Endothelial cell of umbilical vein (primary cell): Measurements from ENCODE around the gene PRDM10. TPM values are rescaled to one million over a fixed set of nuclear protein-coding genes. Genes with fewer than 3 reads are reported as not detected.

ENCODE experiments used
- BruUV-seq: library from RNA; stranded (reverse); fragments of 400-500 nt; replicated peaks from 2 replicates; lab custom pipeline; 2021; lab: Mats Ljungman, UMichigan
- CTCF ChIA-PET: fragments of 300-600, 350-600 bp; sonication (Branson Sonifier 250); formaldehyde crosslinking; loops from one replicate; lab custom pipeline; 2021; ENCODE audit warnings: antibody characterized with exemption, inconsistent platforms; lab: Charles Lee
- POLR2A ChIA-PET: fragments of 300-600, 350-600 bp; sonication (Branson Sonifier 250); formaldehyde crosslinking; loops from one replicate; lab custom pipeline; 2021; ENCODE audit warnings: antibody characterized with exemption, inconsistent platforms; lab: Charles Lee
- DNase-seq: peaks from one replicate; pipeline ENCODE4 v3.0.0-alpha.2; 2011; ENCODE audit warnings: low read depth, low spot score
- FAIRE-seq: peaks from 2 replicates; lab custom pipeline; 2011; peaks lifted over from hg19 to GRCh38; lab: Jason Lieb, UNC
- H2AFZ ChIP-seq: 2 replicates; pipeline ENCODE4 v1.6.0; 2012; ENCODE audit warnings: low read depth, low read length, control low read depth, inconsistent platforms
- H3K27ac ChIP-seq: 2 replicates; pipeline ENCODE4 v1.5.1; 2011; ENCODE audit warnings: low read depth, mild to moderate bottlenecking, control low read depth, low read length, moderate library complexity; ENCODE audit not compliant: insufficient read depth
- H3K27me3 ChIP-seq, 2 experiments: 2 replicates each; pipeline versions ENCODE4 v1.6.0 to v1.6.1; 2011; ENCODE audit warnings: low read length in 2 of 2, mixed read lengths in 1 of 2; ENCODE audit not compliant: control insufficient read depth in 2 of 2, insufficient read depth in 2 of 2
- H3K36me3 ChIP-seq, 2 experiments: 2 replicates in 1 of 2; 3 replicates in 1 of 2; pipeline ENCODE4 v1.5.1; 2011; ENCODE audit warnings: low read length in 2 of 2, mild to moderate bottlenecking in 1 of 2, moderate library complexity in 1 of 2; ENCODE audit not compliant: control insufficient read depth in 2 of 2, insufficient read depth in 2 of 2; ENCODE audit errors: extremely low read depth in 1 of 2
- H3K4me1 ChIP-seq: 3 replicates; pipeline ENCODE4 v1.5.1; 2011; ENCODE audit warnings: mild to moderate bottlenecking, low read length; ENCODE audit not compliant: control insufficient read depth, insufficient read depth; ENCODE audit errors: extremely low read depth
- H3K4me2 ChIP-seq: 2 replicates; pipeline ENCODE4 v1.6.1; 2011; ENCODE audit warnings: low read length, control low read depth, mixed read lengths; ENCODE audit not compliant: insufficient read depth
- H3K4me3 ChIP-seq, 3 experiments: fragments of 200-600 bp in 1 of 3; sonication (generic), shearing (Covaris generic) in 1 of 3; replicated peaks in 1 of 3; 2 replicates each; pipeline ENCODE4 v1.5.1; 2011 to 2016; ENCODE audit warnings: control low read depth in 3 of 3, low read length in 3 of 3, mild to moderate bottlenecking in 2 of 3, inconsistent platforms in 1 of 3, low read depth in 1 of 3, moderate library complexity in 1 of 3; ENCODE audit not compliant: insufficient read depth in 1 of 3
- H3K79me2 ChIP-seq: 2 replicates; pipeline ENCODE4 v1.6.0; 2012; ENCODE audit warnings: low read length, inconsistent platforms; ENCODE audit not compliant: control insufficient read depth, insufficient read depth
- H3K9ac ChIP-seq: replicated peaks from 2 replicates; pipeline ENCODE3; 2011; ENCODE audit warnings: low read length, control low read depth; ENCODE audit not compliant: insufficient read depth; ENCODE audit errors: extremely low read depth
- H3K9me1 ChIP-seq: replicated peaks from 3 replicates; pipeline ENCODE4 v1.6.0; 2011; ENCODE audit warnings: mild to moderate bottlenecking, low read length; ENCODE audit not compliant: control insufficient read depth, insufficient read depth; ENCODE audit errors: extremely low read depth
- H3K9me3 ChIP-seq: replicated peaks from 2 replicates; pipeline ENCODE4 v1.5.1; 2012; ENCODE audit warnings: low read length, inconsistent platforms; ENCODE audit not compliant: control insufficient read depth, insufficient read depth
- H4K20me1 ChIP-seq: replicated peaks from 2 replicates; pipeline ENCODE3; 2011; ENCODE audit warnings: mild to moderate bottlenecking, low read length; ENCODE audit not compliant: control insufficient read depth, insufficient read depth; ENCODE audit errors: extremely low read depth
- CTCF ChIP-seq, 2 donors: IDR thresholded peaks; 1 replicate in 1 of 2; 2 replicates in 1 of 2; pipeline ENCODE4 v1.5.1; 2011; ENCODE audit warnings: low read length in 2 of 2, mild to moderate bottlenecking in 2 of 2, moderate library complexity in 2 of 2, control low read depth in 1 of 2, inconsistent platforms in 1 of 2, low read depth in 1 of 2; ENCODE audit not compliant: insufficient read depth in 1 of 2; ENCODE audit errors: extremely low read depth in 1 of 2
- EZH2 ChIP-seq: IDR thresholded peaks from 2 replicates; pipeline ENCODE4 v1.6.1; 2012; ENCODE audit warnings: borderline replicate concordance, low read depth, mild to moderate bottlenecking, moderate library complexity, low read length, inconsistent platforms; ENCODE audit not compliant: severe bottlenecking
- FOS ChIP-seq: IDR thresholded peaks from 2 replicates; pipeline ENCODE4 v1.6.1; 2011; ENCODE audit warnings: mild to moderate bottlenecking, low read length, moderate library complexity, borderline replicate concordance; ENCODE audit not compliant: insufficient read depth
- GATA2 ChIP-seq: IDR thresholded peaks from 2 replicates; pipeline ENCODE4 v1.7.0; 2011; ENCODE audit warnings: low read depth, mild to moderate bottlenecking, moderate library complexity, mixed read lengths, low read length; ENCODE audit not compliant: insufficient read length, insufficient read depth
- JUN ChIP-seq: IDR thresholded peaks from 2 replicates; pipeline ENCODE4 v1.6.1; 2011; ENCODE audit warnings: borderline replicate concordance, low read depth; ENCODE audit not compliant: insufficient read length, insufficient read depth
- MAX ChIP-seq: IDR thresholded peaks from 2 replicates; pipeline ENCODE4 v1.6.1; 2011; ENCODE audit not compliant: insufficient read depth, insufficient read length
- MYC ChIP-seq: IDR thresholded peaks from one replicate; pipeline ENCODE4 v1.6.1; 2011; ENCODE audit warnings: mild to moderate bottlenecking, low read depth, low read length
- POLR2A ChIP-seq: IDR thresholded peaks from 2 replicates; pipeline ENCODE4 v1.6.1; 2012; ENCODE audit warnings: low read depth, mild to moderate bottlenecking, control low read depth, low read length
- POLR2AphosphoS5 ChIP-seq: IDR thresholded peaks from 2 replicates; pipeline ENCODE4 v1.6.1; 2012; ENCODE audit warnings: low read depth, mild to moderate bottlenecking, control low read depth, low read length, moderate library complexity; ENCODE audit not compliant: insufficient read depth
- dilution Hi-C: fragments of 300-500 bp; cut with MboI; formaldehyde crosslinking; loops from one replicate; pipeline ENCODE4 v1.15.0; 2019; ENCODE audit warnings: low sequenced_read_pairs; ENCODE audit not compliant: extremely low pct_ligation_motif_present
- intact Hi-C: fragments of 100-400 bp; cut with micrococcal nuclease; formaldehyde crosslinking; loops from one replicate; pipeline ENCODE4 v1.10.0; 2022
- polyA plus RNA-seq, 4 experiments: library from polyadenylated mRNA; depleted of rRNA in 3 of 4; stranded (reverse) in 3 of 4; unstranded in 1 of 4; fragments of >200 nt; gene quantifications; 2 replicates each; pipeline versions ENCODE4 v1.2.1 to v1.2.3, GENCODE V29; 2011 to 2012; ENCODE audit warnings: missing spikeins in 1 of 4
- total RNA-seq: library from RNA; stranded (reverse); gene quantifications from 2 replicates; pipeline ENCODE4 v1.2.3, GENCODE V29; 2021

Gene PRDM10
- total and polyA plus RNA-seq, 2 donors (not counting 3 experiments of a cell fraction or from before 2014, with no cell fraction given), result 9.6 to 13.0 TPM

GRCh38 chr11:129885381-129885780, 117.3 kb downstream of the PRDM10 start:
- no peaks in the 10 kb centered on the region for H3K9me3 ChIP-seq
- no peaks in the 10 kb centered on the region for H4K20me1 ChIP-seq
- POLR2A ChIA-PET, result no interaction called here
- no peak overlapping the region for H3K27ac ChIP-seq
- H3K4me3 ChIP-seq, result no peak overlapping the region
- no peaks in the 10 kb centered on the region for H3K4me1 ChIP-seq
- no peak overlapping the region for H3K9ac ChIP-seq
- H3K4me2 ChIP-seq, result no peak overlapping the region
- CTCF ChIA-PET, result no interaction called here
- DNase-seq, result no peak
- H3K27me3 ChIP-seq, result no peaks in the 10 kb centered on the region
- TF ChIP-seq EZH2 (no peak), CTCF (IDR thresholded peaks at IDR 0.05; ENCODE audit: extremely low read depth in 1 of 2, insufficient read depth in 1 of 2, low read depth in 1 of 2, low read length in 2 of 2) (no peak), MAX (no peak), FOS (no peak), MYC (no peak), POLR2AphosphoS5 (no peak), POLR2A (no peak), JUN (no peak), GATA2 (no peak)
- no peaks in the 10 kb centered on the region for H3K9me1 ChIP-seq
- BruUV-seq, result no TSS peak
- H2AFZ ChIP-seq, result no peak overlapping the region
- peaks cover 2% of the 10 kb centered on the region for H3K79me2 ChIP-seq
- peaks cover 36 to 44% of the 10 kb centered on the region in 2 experiments for H3K36me3 ChIP-seq
- dilution Hi-C loops (no loop called here), intact Hi-C loops (no loop called here)
- no peak for FAIRE-seq
